ENCODE results near the gene ACTN3.

ACTN3 gene

GRCh38 chr11:66556086-66556485, 9.4 kb downstream of the ACTN3 start:
- no peak for TF ChIP-seq TAF1 (IDR thresholded peaks at IDR 0.05; ENCODE audit: borderline replicate concordance, insufficient read depth, low read length)
- TF ChIP-seq FOXP2 (optimal IDR thresholded peaks at IDR 0.05; ENCODE audit: borderline replicate concordance, extremely low read depth, extremely low read length, insufficient read depth) = no peak
- TF ChIP-seq SIN3A (IDR thresholded peaks at IDR 0.05; ENCODE audit: borderline replicate concordance, insufficient read depth, low read length) = no peak
- TF ChIP-seq POLR2AphosphoS5 (IDR thresholded peaks at IDR 0.05; ENCODE audit: low read depth, low read length) = no peak
- no peak for TF ChIP-seq REST (IDR thresholded peaks at IDR 0.05; ENCODE audit: insufficient read depth in 1 of 2, low read depth in 2 of 2, low read length in 2 of 2)

- no peak for TF ChIP-seq REST (IDR thresholded peaks at IDR 0.05; ENCODE audit: insufficient read depth in 1 of 2, low read depth in 2 of 2, low read length in 2 of 2)
- no peak for TF ChIP-seq SIN3A (IDR thresholded peaks at IDR 0.05; ENCODE audit: borderline replicate concordance, insufficient read depth, low read length)
- no peak for TF ChIP-seq TAF1 (IDR thresholded peaks at IDR 0.05; ENCODE audit: borderline replicate concordance, insufficient read depth, low read length)
- no peak for TF ChIP-seq POLR2AphosphoS5 (IDR thresholded peaks at IDR 0.05; ENCODE audit: low read depth, low read length)
- TF ChIP-seq FOXP2 (optimal IDR thresholded peaks at IDR 0.05; ENCODE audit: borderline replicate concordance, extremely low read depth, extremely low read length, insufficient read depth) = no peak
Measured at GRCh38 chr11:66557733-66558326, 11.1 kb downstream of the ACTN3 start.

- TF ChIP-seq REST (IDR thresholded peaks at IDR 0.05; ENCODE audit: insufficient read depth in 1 of 2, low read depth in 2 of 2, low read length in 2 of 2) (no peak), SIN3A (IDR thresholded peaks at IDR 0.05; ENCODE audit: borderline replicate concordance, insufficient read depth, low read length) (no peak), FOXP2 (optimal IDR thresholded peaks at IDR 0.05; ENCODE audit: borderline replicate concordance, extremely low read depth, extremely low read length, insufficient read depth) (no peak), TAF1 (IDR thresholded peaks at IDR 0.05; ENCODE audit: borderline replicate concordance, insufficient read depth, low read length) (no peak), POLR2AphosphoS5 (IDR thresholded peaks at IDR 0.05; ENCODE audit: low read depth, low read length) (no peak)
Measured at GRCh38 chr11:66559142-66559865, 12.6 kb downstream of the ACTN3 start.

- no peak for TF ChIP-seq SIN3A (IDR thresholded peaks at IDR 0.05; ENCODE audit: borderline replicate concordance, insufficient read depth, low read length)
Measured at GRCh38 chr11:66559866-66560676, 13.4 kb downstream of the ACTN3 start.

- no peak for TF ChIP-seq POLR2AphosphoS5 (IDR thresholded peaks at IDR 0.05; ENCODE audit: low read depth, low read length)
- TF ChIP-seq FOXP2 (optimal IDR thresholded peaks at IDR 0.05; ENCODE audit: borderline replicate concordance, extremely low read depth, extremely low read length, insufficient read depth) = no peak
- no peak for TF ChIP-seq SIN3A (IDR thresholded peaks at IDR 0.05; ENCODE audit: borderline replicate concordance, insufficient read depth, low read length)
- no peak for TF ChIP-seq REST (IDR thresholded peaks at IDR 0.05; ENCODE audit: insufficient read depth in 1 of 2, low read depth in 2 of 2, low read length in 2 of 2)
- TF ChIP-seq TAF1 (IDR thresholded peaks at IDR 0.05; ENCODE audit: borderline replicate concordance, insufficient read depth, low read length) = no peak
Measured at GRCh38 chr11:66561178-66561974, 14.7 kb downstream of the ACTN3 start.

Data from PFSK-1 (cell line).